ENCODE results near the gene HYLS1.

DNA sequence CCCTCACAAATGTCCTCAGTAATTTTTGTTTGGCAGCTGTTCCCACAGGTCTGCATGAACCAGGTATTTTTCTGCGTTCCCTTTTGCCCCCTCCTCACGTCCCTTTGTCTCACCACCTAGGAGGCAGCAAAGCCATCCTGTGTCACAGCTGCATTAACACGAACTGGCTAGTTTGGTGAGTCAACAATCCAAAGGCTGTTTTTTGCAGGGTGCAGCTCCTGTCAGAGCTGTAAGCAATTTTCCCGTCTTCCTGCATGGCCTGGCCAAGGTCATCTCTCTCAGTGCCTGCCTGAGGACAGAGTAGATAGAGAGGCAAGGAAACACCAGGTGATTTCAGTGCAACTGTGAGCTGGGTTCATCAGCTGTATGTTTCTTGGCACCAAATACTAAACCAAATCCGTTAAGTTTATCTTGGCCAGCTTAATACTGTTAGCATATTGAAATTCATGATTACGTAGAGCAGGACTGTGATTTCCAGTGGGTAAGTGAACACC lies 37.8 kb downstream of the HYLS1 start:
- TF ChIP-seq SRF (IDR thresholded peaks at IDR 0.05; ENCODE audit: low read depth in 2 of 2, low read length in 2 of 2) (no peak), POLR2AphosphoS5 (IDR thresholded peaks at IDR 0.05; ENCODE audit: low read length) (no peak), MEF2B (IDR thresholded peaks at IDR 0.05; ENCODE audit: partially characterized antibody, poor library complexity, severe bottlenecking) (no peak), MYC (IDR thresholded peaks at IDR 0.05; ENCODE audit: insufficient read depth, insufficient read length, insufficient replicate concordance, low read length, severe bottlenecking) (no peak), RAD21 (IDR thresholded peaks at IDR 0.05; ENCODE audit: insufficient read depth, low read depth, low read length) (no peak), CBX3 (IDR thresholded peaks at IDR 0.05; ENCODE audit: borderline replicate concordance, low read depth) (no peak), YY1 (IDR thresholded peaks at IDR 0.05; ENCODE audit: low read depth, low read length) (no peak), TCF12 (IDR thresholded peaks at IDR 0.05; ENCODE audit: low read depth, low read length) (no peak)
- TF ChIP-seq, protein P1, sequence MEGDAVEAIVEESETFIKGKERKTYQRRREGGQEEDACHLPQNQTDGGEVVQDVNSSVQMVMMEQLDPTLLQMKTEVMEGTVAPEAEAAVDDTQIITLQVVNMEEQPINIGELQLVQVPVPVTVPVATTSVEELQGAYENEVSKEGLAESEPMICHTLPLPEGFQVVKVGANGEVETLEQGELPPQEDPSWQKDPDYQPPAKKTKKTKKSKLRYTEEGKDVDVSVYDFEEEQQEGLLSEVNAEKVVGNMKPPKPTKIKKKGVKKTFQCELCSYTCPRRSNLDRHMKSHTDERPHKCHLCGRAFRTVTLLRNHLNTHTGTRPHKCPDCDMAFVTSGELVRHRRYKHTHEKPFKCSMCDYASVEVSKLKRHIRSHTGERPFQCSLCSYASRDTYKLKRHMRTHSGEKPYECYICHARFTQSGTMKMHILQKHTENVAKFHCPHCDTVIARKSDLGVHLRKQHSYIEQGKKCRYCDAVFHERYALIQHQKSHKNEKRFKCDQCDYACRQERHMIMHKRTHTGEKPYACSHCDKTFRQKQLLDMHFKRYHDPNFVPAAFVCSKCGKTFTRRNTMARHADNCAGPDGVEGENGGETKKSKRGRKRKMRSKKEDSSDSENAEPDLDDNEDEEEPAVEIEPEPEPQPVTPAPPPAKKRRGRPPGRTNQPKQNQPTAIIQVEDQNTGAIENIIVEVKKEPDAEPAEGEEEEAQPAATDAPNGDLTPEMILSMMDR (IDR thresholded peaks at IDR 0.05 in 2 of 3, conservative IDR thresholded peaks at IDR 0.05 in 1 of 3; ENCODE audit: control insufficient read depth in 2 of 3, extremely low read depth in 1 of 3, insufficient read depth in 1 of 3, low read depth in 3 of 3, low read length in 3 of 3): no peak
